Middle frontal gyrus (tissue), 1 donor: ENCODE data around the gene A3GALT2.

Experiments
- DNase-seq: peaks from one replicate; pipeline ENCODE4 v3.0.0-alpha.2; 2015; ENCODE audit warnings: low spot score; ENCODE audit errors: extremely low spot score

Gene A3GALT2

GRCh38 chr1:33272930-33273329 lies 48.0 kb downstream of the A3GALT2 start:
- no peak for DNase-seq

- DNase-seq: no peak
Measured at GRCh38 chr1:33272509-33272908, 48.4 kb downstream of the A3GALT2 start.

- no peak for DNase-seq
Measured at GRCh38 chr1:33271666-33272505, 49.0 kb downstream of the A3GALT2 start.

- no peak for DNase-seq
Measured at GRCh38 chr1:33270808-33271465, 50.0 kb downstream of the A3GALT2 start.

- no peak for DNase-seq
Measured at GRCh38 chr1:33270379-33270778, 50.5 kb downstream of the A3GALT2 start.

GRCh38 chr1:33269621-33270020 lies 51.3 kb downstream of the A3GALT2 start:
- no peak for DNase-seq

- DNase-seq: no peak
Measured at GRCh38 chr1:33268927-33269610, 51.8 kb downstream of the A3GALT2 start.

GRCh38 chr1:33268457-33268856 lies 52.4 kb downstream of the A3GALT2 start:
- DNase-seq: no peak

- no peak for DNase-seq
Measured at GRCh38 chr1:33267468-33268205, 53.3 kb downstream of the A3GALT2 start.

- no peak for DNase-seq
Measured at GRCh38 chr1:33266766-33267165, 54.1 kb downstream of the A3GALT2 start.

- DNase-seq: no peak
Measured at GRCh38 chr1:33265780-33266605, 54.9 kb downstream of the A3GALT2 start.

GRCh38 chr1:33263890-33264504 lies 56.9 kb downstream of the A3GALT2 start:
- DNase-seq: no peak

GRCh38 chr1:33261344-33261743 lies 59.6 kb downstream of the A3GALT2 start:
- no peak for DNase-seq

- no peak for DNase-seq
Measured at GRCh38 chr1:33260439-33260838, 60.5 kb downstream of the A3GALT2 start.

GRCh38 chr1:33259879-33260278 lies 61.0 kb downstream of the A3GALT2 start:
- no peak for DNase-seq

GRCh38 chr1:33258788-33259274 lies 62.1 kb downstream of the A3GALT2 start:
- no peak for DNase-seq

GRCh38 chr1:33257772-33258712 lies 62.9 kb downstream of the A3GALT2 start:
- DNase-seq: no peak

- DNase-seq: no peak
Measured at GRCh38 chr1:33257207-33257771, 63.6 kb downstream of the A3GALT2 start.
